Embryonic facial prominence (tissue), 1 donor: ENCODE data around the gene AFTPH.

Source experiments
- DNase-seq: peaks from one replicate; pipeline ENCODE4 v3.0.0-alpha.2; 2016; ENCODE audit errors: extremely low spot score

The AFTPH gene

GRCh38 chr2:64593035-64593655 lies 69.0 kb downstream of the AFTPH start:
- no peak for DNase-seq

- no peak for DNase-seq
These were observed 70.3 kb downstream of the AFTPH start for GRCh38 chr2:64594226-64594989.

GRCh38 chr2:64595397-64596176 lies 71.5 kb downstream of the AFTPH start:
- no peak for DNase-seq

DNA sequence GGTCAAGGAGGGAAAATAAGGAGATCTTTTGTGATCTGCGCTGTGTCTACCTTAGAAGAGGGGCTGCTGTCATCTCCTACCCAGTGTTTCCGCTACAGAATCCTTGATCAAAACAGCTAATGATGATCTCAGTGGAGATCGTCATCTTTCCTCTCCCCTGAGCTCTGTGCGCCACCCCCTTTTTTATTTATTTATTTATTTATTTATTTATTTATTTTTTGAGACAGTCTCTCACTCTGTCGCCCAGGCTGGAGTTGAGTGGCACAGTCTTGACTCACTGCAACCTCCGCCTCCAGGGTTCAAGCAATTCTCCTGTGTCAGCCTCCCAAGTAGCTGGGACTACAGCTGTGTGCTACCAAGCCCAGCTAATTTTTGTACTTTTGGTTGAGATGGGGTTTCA lies 74.1 kb downstream of the AFTPH start:
- DNase-seq, result no peak

GRCh38 chr2:64599469-64599868 lies 75.3 kb downstream of the AFTPH start:
- DNase-seq, result no peak

- DNase-seq, result no peak
These were observed 77.1 kb downstream of the AFTPH start for GRCh38 chr2:64601034-64601754.

GRCh38 chr2:64601785-64602391 lies 77.8 kb downstream of the AFTPH start:
- no peak for DNase-seq

DNA sequence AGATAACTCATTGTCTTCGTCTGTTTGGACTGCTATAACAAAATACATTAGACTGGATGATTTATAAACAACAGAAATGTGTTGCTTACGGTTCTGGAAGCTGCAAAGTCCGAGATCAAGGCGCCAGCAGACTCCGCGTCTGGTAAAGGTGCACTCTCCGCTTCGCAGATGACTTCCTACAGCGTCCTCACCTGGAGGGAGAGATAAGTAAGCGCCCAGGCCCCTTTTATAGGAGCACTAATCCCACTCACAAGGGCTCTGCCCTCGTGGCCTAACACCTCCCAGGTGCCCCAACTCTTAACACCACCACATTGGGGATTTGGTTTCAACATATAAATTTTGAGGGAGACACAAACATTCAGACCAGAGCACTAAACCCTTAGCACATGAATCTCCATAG lies 78.3 kb downstream of the AFTPH start:
- DNase-seq, result no peak

DNA sequence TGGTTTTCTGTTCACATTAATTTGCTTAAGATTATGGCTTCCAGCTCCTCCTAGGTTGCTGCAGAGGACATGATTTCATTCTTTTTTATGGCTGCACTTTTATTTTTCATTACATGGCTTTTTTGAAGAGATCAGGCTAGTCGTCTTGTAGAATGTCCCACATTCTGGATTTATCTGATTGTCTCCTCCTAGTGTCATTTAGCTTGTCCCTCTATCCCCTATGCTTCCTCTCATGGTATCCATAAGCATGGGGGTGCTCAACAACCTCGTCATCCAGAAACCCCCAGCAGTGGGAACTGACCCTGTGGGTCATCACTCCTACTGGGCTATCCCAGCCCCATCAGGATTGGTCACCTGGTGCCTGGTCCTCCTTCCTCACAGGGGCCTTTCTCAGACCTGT lies 80.0 kb downstream of the AFTPH start:
- no peak for DNase-seq

DNA sequence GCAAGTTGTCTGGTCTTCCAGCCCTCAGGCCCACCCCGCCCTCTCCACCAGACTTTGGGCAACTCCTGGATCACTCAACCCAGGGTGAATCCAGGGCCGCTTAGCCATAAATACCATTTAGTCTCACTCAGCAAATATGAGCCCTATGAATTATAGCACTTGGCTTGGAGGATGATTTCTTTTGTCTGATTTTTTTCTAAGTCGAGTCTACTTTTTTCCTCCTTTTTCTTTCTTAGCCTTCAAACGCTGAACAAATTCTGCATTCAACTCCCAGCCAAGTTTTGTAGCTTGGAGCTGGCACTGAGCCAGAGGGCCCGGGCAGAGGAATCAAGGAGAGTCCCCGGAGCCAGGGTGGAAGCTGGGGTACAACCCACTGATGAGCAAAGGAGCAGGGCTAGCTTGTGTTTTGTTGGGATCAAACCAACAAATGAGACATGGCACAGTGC lies 80.9 kb downstream of the AFTPH start:
- DNase-seq, result no peak

GRCh38 chr2:64605991-64606478 lies 81.9 kb downstream of the AFTPH start:
- no peak for DNase-seq

DNA sequence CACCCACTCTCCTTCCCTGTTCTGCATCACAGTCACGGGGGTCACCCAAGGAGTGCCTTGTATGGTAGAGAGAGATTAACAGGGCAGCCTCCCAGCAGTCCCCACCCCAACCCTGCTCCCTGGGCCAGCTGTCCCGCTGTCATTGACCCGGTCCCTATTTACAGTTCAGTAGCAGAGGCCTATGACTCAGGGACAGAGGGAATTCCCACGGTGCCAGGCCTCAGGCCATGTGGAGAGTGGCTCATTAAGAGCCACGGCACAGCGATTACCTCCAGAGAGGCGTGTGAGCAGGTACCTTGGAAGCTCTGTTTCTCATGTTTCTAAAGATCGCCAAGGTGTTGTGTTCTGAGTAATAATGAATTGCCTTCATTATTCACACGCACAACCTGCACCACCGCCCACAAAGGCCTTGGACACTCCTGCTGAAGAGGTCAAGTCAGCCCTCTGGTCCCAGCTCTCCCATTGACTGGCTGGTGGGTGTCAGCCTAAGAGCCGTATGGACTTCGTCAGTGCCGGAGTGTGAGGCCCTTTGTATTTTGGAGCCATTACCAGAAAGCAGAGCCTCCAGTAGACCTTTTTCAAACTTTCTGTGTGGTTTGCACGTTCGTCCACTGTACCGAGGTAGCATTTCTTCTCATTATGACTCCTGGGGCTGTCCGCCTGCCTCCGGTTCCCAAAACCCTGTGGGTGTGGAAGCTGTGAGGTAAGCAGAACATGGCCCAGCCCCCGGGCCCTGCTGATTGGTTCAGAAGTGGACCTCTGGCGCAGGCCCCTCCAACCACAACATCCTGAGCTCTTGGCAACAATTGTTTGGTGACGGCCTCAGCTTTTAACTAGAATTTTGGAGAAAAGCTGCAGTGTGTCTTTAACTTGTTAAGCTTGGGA lies 82.6 kb downstream of the AFTPH start:
- no peak for DNase-seq

GRCh38 chr2:64607381-64608304 lies 83.5 kb downstream of the AFTPH start:
- no peak for DNase-seq

DNA sequence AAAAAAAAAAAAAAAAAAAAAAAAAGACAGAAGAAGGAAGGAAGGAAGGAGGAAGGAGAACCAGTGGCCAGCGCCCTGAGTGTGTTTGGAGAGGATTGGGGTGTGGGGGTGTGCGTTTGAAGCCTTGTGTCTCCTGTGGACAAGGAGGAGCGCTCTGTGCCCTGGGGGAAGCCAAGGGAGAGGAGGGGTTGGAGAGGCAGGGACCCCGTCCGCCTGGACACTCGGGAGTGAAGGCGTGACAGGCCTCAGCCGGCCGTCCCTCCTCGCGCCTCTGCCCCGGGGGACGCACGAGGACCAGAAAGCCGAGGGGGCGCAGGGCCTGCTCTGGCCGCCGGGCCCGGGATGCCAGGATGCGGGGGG lies 84.7 kb downstream of the AFTPH start:
- no peak for DNase-seq

- no peak for DNase-seq
These were observed 85.3 kb downstream of the AFTPH start for GRCh38 chr2:64609227-64609941.

- no peak for DNase-seq
These were observed 85.8 kb downstream of the AFTPH start for GRCh38 chr2:64609942-64610281.

- DNase-seq, result no peak
These were observed 86.3 kb downstream of the AFTPH start for GRCh38 chr2:64610316-64610855.

- no peak for DNase-seq
These were observed 88.6 kb downstream of the AFTPH start for GRCh38 chr2:64612575-64613195.
